WERI-Rb-1 (cell line): ENCODE results near the gene ARPC1A.
A peak's percentile ranks its signal among the peaks of the same experiment; 100 is the strongest.
"Not testable (repeated sequence)": the region's sequence is repeated elsewhere in the genome, so short reads cannot be mapped to it uniquely, and the experiment has no call there.

Experiments used
- DNase-seq: peaks from one replicate; pipeline ENCODE4 v3.0.0-alpha.2; 2020
- H3K27ac ChIP-seq: fragments of 250-450 bp; sonication (Bioruptor Pico); 2 replicates; pipeline ENCODE4 v1.5.1; 2020; ENCODE audit warnings: mild to moderate bottlenecking, moderate library complexity
- H3K27me3 ChIP-seq: fragments of 250-450 bp; sonication (Bioruptor Pico); 2 replicates; pipeline ENCODE4 v1.5.1; 2021; ENCODE audit warnings: mild to moderate bottlenecking, low read depth, moderate library complexity; ENCODE audit not compliant: insufficient read depth, severe bottlenecking
- H3K36me3 ChIP-seq: fragments of 250-450 bp; sonication (Bioruptor Pico); 2 replicates; pipeline ENCODE4 v1.5.1; 2020; ENCODE audit warnings: mild to moderate bottlenecking, moderate library complexity
- H3K4me3 ChIP-seq: 2 replicates; pipeline ENCODE4 v1.5.1; 2011; ENCODE audit warnings: low read depth, mild to moderate bottlenecking, control low read depth, low read length
- H3K9me3 ChIP-seq: fragments of 250-450 bp; sonication (Bioruptor Pico); 2 replicates; pipeline ENCODE4 v1.5.1; 2021; ENCODE audit warnings: mild to moderate bottlenecking, moderate library complexity; ENCODE audit not compliant: severe bottlenecking
- TF ChIP-seq, protein P1 (sequence below): IDR thresholded peaks from 2 replicates; pipeline ENCODE4 v1.5.1; 2011; ENCODE audit warnings: low read depth, mild to moderate bottlenecking, control low read depth, inconsistent platforms, low read length

The ARPC1A gene

DNA sequence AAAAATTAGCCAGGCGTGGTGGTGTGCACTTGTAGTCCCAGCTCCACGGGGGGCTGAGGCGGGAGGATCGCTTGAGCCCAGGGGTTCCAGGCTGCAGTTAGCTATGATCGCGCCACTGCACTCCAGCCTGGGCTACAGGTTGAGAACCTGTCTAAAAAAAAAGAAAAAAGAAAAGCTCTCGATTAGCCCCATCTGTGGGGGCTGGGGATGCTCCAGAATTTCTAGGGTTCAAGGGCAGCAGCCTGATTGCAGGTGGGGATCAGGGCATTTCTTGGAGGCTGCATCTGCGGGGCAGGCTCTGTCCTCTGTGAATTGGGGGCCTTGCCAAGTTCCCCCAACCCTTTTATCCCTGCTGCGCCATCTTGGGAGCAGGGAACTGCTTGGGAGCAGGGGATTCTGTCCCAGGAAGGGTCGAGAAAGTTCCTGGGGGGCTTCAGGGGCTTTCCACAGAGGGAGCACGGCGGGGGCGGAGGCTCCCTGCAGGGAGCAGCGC, 651 bp upstream of the ARPC1A start:
- no peaks in the 10 kb centered on the region for H3K9me3 ChIP-seq
- H3K27ac ChIP-seq: peak overlapping the region; percentile 88
- TF ChIP-seq, protein P1, sequence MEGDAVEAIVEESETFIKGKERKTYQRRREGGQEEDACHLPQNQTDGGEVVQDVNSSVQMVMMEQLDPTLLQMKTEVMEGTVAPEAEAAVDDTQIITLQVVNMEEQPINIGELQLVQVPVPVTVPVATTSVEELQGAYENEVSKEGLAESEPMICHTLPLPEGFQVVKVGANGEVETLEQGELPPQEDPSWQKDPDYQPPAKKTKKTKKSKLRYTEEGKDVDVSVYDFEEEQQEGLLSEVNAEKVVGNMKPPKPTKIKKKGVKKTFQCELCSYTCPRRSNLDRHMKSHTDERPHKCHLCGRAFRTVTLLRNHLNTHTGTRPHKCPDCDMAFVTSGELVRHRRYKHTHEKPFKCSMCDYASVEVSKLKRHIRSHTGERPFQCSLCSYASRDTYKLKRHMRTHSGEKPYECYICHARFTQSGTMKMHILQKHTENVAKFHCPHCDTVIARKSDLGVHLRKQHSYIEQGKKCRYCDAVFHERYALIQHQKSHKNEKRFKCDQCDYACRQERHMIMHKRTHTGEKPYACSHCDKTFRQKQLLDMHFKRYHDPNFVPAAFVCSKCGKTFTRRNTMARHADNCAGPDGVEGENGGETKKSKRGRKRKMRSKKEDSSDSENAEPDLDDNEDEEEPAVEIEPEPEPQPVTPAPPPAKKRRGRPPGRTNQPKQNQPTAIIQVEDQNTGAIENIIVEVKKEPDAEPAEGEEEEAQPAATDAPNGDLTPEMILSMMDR: no peak
- no peaks in the 10 kb centered on the region for H3K27me3 ChIP-seq
- peaks cover 13% of the 10 kb centered on the region for H3K36me3 ChIP-seq
- no peak for DNase-seq
- H3K4me3 ChIP-seq: peak overlapping the region; percentile 98

DNA sequence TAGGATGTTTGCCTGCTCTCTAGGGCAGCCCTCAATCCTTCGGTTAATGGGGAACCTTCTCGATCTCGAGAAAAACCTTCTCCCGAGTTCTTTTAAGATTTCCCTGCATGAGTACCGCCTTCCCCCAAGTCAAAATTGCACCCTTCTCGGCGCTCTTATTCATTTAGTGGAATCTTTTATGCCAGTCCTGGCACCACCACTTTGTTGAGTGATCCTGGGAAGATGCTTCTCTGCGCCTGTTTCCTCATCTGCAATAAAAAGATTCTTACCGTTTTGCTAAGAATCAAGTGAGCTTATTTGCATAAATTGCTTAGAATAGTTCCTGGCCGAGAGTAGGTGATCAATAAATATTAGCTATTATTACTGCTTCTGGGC, 697 bp downstream of the ARPC1A start:
- DNase-seq: no peak
- Histone ChIP-seq H3K9me3 (no peaks in the 10 kb centered on the region), H3K4me3 (peak overlapping the region; percentile 98), H3K36me3 (peaks cover 24% of the 10 kb centered on the region), H3K27ac (peak overlapping the region; percentile 88), H3K27me3 (no peaks in the 10 kb centered on the region)
- TF ChIP-seq, protein P1: no peak

DNA sequence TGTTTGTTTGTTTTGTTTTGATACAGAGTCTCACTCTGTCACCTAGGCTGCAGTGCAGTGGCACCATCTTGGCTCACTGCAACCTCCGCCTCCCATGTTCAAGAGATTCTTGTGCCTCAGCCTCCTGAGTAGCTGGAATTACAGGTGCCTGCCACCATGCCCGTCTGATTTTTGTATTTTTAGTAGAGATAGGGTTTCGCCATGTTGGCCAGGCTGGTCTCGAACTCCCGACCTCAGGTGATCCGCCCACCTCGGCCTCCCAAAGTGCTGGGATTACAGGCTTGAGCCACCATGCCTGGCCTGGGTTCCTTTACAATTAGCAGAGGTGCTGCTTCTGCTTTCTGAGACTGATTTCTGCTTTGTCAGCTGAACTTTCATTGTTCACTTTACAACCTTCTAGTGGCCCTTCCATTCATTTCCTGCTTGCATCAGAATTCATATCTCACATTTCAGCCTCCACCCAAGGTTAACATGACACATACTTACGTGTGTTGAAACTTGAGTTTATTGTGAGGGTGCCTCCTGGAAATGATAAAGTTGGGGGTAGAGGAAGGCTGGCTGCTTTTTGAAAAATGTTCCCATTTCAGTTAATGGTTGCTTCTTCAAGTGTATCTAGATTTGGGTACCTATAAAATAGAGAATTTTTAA, 4.7 kb downstream of the ARPC1A start:
- not testable (repeated sequence) for H3K27me3 ChIP-seq, DNase-seq, H3K9me3 ChIP-seq, H3K4me3 ChIP-seq, H3K27ac ChIP-seq
- H3K36me3 ChIP-seq: peaks cover 54% of the 10 kb centered on the region

DNA sequence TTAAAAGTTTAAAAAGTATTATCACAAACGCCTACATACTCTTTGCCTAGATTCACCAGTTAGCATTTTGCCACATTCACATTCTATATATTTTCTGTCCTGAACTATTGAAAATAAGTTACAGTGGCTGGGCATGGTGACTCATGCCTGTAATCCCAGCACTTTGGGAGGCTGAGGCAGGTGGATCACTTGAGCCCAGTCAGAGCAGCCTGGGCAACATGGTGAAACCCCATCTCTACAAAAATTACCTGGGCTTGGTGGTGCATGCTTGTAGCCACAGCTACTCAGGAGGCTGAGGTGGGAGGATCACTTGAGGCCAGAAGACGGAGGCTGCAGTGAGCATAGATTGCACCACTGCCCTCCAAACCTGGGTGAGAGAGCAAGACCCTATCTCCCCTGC, 5.3 kb downstream of the ARPC1A start:
- TF ChIP-seq, protein P1: no peak
- H3K36me3 ChIP-seq: peaks cover 60% of the 10 kb centered on the region
- no peaks in the 10 kb centered on the region for H3K9me3 ChIP-seq
- no peak overlapping the region for H3K27ac ChIP-seq
- no peaks in the 10 kb centered on the region for H3K27me3 ChIP-seq
- no peak for DNase-seq
- no peak overlapping the region for H3K4me3 ChIP-seq

DNA sequence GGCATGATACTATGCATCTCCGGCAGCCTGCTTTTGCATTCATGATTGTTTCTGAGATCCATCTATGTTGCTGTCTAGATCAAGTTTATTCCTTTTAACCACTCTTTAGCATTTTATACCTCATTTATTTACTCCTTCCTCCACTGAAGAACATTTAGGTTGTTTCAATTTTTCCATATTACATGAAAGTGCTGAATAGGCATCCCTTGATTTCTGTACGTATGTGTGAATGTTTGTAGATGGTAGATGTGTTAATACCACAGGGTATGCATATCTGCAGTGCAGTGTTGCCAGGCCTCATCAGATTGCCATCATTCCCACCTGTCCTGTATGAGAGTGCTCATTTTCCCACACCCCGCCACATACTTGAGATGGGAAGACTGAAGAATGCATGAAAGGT, 13.9 kb downstream of the ARPC1A start:
- H3K4me3 ChIP-seq: no peak overlapping the region
- H3K36me3 ChIP-seq: peaks cover 83% of the 10 kb centered on the region
- no peak overlapping the region for H3K27ac ChIP-seq
- H3K9me3 ChIP-seq: no peaks in the 10 kb centered on the region
- TF ChIP-seq, protein P1: no peak
- H3K27me3 ChIP-seq: no peaks in the 10 kb centered on the region
- no peak for DNase-seq

DNA sequence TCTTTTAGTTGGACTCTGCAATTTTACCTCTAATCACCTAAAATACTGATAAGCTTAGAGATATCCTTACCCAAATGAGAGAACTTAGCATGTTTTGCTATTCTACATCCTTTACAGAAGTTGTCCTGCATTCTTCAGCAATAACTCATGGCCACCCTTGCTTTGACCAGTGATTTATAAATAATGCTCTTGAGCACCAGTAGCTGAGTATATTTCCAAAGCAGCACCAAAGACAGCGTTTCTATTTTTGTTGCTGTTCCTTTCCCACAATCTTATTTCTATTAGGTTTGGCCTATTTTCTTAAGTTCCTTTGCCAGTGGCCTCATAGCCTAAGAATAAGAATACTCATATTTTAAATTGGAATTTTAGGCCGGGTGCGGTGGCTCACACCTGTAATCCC, 15.0 kb downstream of the ARPC1A start:
- DNase-seq: no peak
- Histone ChIP-seq H3K36me3 (peaks cover 79% of the 10 kb centered on the region), H3K27me3 (no peaks in the 10 kb centered on the region), H3K4me3 (no peak overlapping the region), H3K27ac (no peak overlapping the region), H3K9me3 (no peaks in the 10 kb centered on the region)
- TF ChIP-seq, protein P1: no peak
